H9 (cell line): ENCODE data around the gene MGAT4D. TPM values are rescaled to one million over a fixed set of nuclear protein-coding genes. Genes with fewer than 3 reads are reported as not detected.

ENCODE experiments used
- DNase-seq: peaks from one replicate; pipeline ENCODE4 v3.0.0-alpha.2; 2017
- H2AFZ ChIP-seq: one replicate; pipeline ENCODE4 v1.6.1; 2013; ENCODE audit warnings: mild to moderate bottlenecking, low read length, control low read depth, moderate library complexity
- H2AK5ac ChIP-seq: 2 replicates; pipeline ENCODE4 v1.6.1; 2013; ENCODE audit warnings: low read length, control low read depth, mixed read lengths; ENCODE audit not compliant: insufficient read length
- H2BK120ac ChIP-seq: one replicate; pipeline ENCODE4 v1.6.1; 2013; ENCODE audit warnings: low read depth, mild to moderate bottlenecking, low read length, control low read depth, inconsistent platforms; ENCODE audit not compliant: poor library complexity, severe bottlenecking
- H2BK12ac ChIP-seq: 2 replicates; pipeline ENCODE4 v1.6.1; 2013; ENCODE audit warnings: low read length, control low read depth, mixed read lengths, low read depth; ENCODE audit not compliant: insufficient read length
- H2BK15ac ChIP-seq: 2 replicates; pipeline ENCODE4 v1.6.1; 2013; ENCODE audit warnings: low read depth, low read length, control low read depth
- H2BK20ac ChIP-seq: one replicate; pipeline ENCODE4 v1.6.1; 2013; ENCODE audit warnings: low read depth, mild to moderate bottlenecking, low read length, control low read depth, inconsistent platforms; ENCODE audit not compliant: poor library complexity, severe bottlenecking
- H2BK5ac ChIP-seq: 2 replicates; pipeline ENCODE4 v1.6.1; 2013; ENCODE audit warnings: low read length, control low read depth, mixed read lengths; ENCODE audit not compliant: insufficient read length
- H3K14ac ChIP-seq: 2 replicates; pipeline ENCODE4 v1.6.1; 2013; ENCODE audit warnings: low read length, control low read depth; ENCODE audit not compliant: insufficient read depth
- H3K18ac ChIP-seq: 2 replicates; pipeline ENCODE4 v1.6.1; 2013; ENCODE audit warnings: low read depth, mild to moderate bottlenecking, mixed read lengths, low read length, control low read depth; ENCODE audit not compliant: insufficient read length
- H3K23ac ChIP-seq: 2 replicates; pipeline ENCODE4 v1.6.1; 2013; ENCODE audit warnings: low read length, control low read depth, mixed read lengths, low read depth; ENCODE audit not compliant: insufficient read length
- H3K23me2 ChIP-seq: 2 replicates; pipeline ENCODE4 v1.6.1; 2013; ENCODE audit warnings: low read depth, mild to moderate bottlenecking, mixed read lengths, low read length, control low read depth; ENCODE audit not compliant: insufficient read length, poor library complexity, severe bottlenecking
- H3K27ac ChIP-seq: 2 replicates; pipeline ENCODE4 v1.5.1; 2013; ENCODE audit warnings: low read length, control low read depth, mixed read lengths, low read depth; ENCODE audit not compliant: insufficient read length
- H3K27me3 ChIP-seq: 2 replicates; pipeline ENCODE4 v1.6.1; 2013; ENCODE audit warnings: low read length, control low read depth, inconsistent platforms; ENCODE audit not compliant: insufficient read depth
- H3K4ac ChIP-seq: 2 replicates; pipeline ENCODE4 v1.6.1; 2013; ENCODE audit warnings: low read depth, mild to moderate bottlenecking, control low read depth, inconsistent platforms, low read length, moderate library complexity
- H3K4me1 ChIP-seq: 2 replicates; pipeline ENCODE4 v1.6.1; 2013; ENCODE audit warnings: low read length, control low read depth, inconsistent platforms; ENCODE audit not compliant: insufficient read depth
- H3K4me2 ChIP-seq: 2 replicates; pipeline ENCODE4 v1.6.1; 2013; ENCODE audit warnings: low read length, control low read depth, mixed read lengths; ENCODE audit not compliant: insufficient read length, insufficient read depth
- H3K56ac ChIP-seq: 2 replicates; pipeline ENCODE4 v1.6.1; 2013; ENCODE audit warnings: low read depth, mild to moderate bottlenecking, mixed read lengths, low read length, control low read depth; ENCODE audit not compliant: insufficient read length
- H3K79me1 ChIP-seq: 2 replicates; pipeline ENCODE4 v1.6.1; 2013; ENCODE audit warnings: low read depth, mild to moderate bottlenecking, moderate library complexity, low read length, control low read depth, inconsistent platforms; ENCODE audit not compliant: insufficient read depth, poor library complexity, severe bottlenecking
- H3K79me2 ChIP-seq: 2 replicates; pipeline ENCODE4 v1.6.1; 2013; ENCODE audit warnings: low read length, control low read depth, inconsistent platforms; ENCODE audit not compliant: insufficient read depth
- H3K9ac ChIP-seq: 2 replicates; pipeline ENCODE4 v1.6.1; 2013; ENCODE audit warnings: low read length, control low read depth, mixed read lengths; ENCODE audit not compliant: insufficient read length; ENCODE audit errors: extremely low read depth
- H3K9me3 ChIP-seq: one replicate; pipeline ENCODE4 v1.6.1; 2013; ENCODE audit warnings: low read depth, low read length, inconsistent platforms; ENCODE audit not compliant: control insufficient read depth
- H3T11ph ChIP-seq: one replicate; pipeline ENCODE4 v1.6.1; 2013; ENCODE audit warnings: mild to moderate bottlenecking, low read length, control low read depth, inconsistent platforms
- H4K20me1 ChIP-seq: one replicate; pipeline ENCODE4 v1.6.1; 2013; ENCODE audit not compliant: control insufficient read depth, insufficient read length, insufficient read depth
- H4K5ac ChIP-seq: 2 replicates; pipeline ENCODE4 v1.6.1; 2013; ENCODE audit warnings: low read depth, mild to moderate bottlenecking, mixed read lengths, low read length, control low read depth; ENCODE audit not compliant: insufficient read length
- H4K8ac ChIP-seq: replicated peaks from 2 replicates; pipeline ENCODE4 v1.6.1; 2013; ENCODE audit warnings: low read length, control low read depth, mixed read lengths, low read depth; ENCODE audit not compliant: insufficient read length
- H4K91ac ChIP-seq: 2 replicates; pipeline ENCODE4 v1.6.1; 2013; ENCODE audit warnings: low read depth, mild to moderate bottlenecking, moderate library complexity, mixed read lengths, low read length, control low read depth; ENCODE audit not compliant: insufficient read length
- H3K27ac Mint-ChIP-seq, 3 experiments: 2 replicates in 2 of 3; 3 replicates in 1 of 3; pipeline ENCODE4 v1.8.0; 2020 to 2021; ENCODE audit warnings: mixed read lengths in 3 of 3, mild to moderate bottlenecking in 1 of 3, moderate library complexity in 1 of 3
- H3K27me3 Mint-ChIP-seq: 2 replicates; pipeline ENCODE4 v1.8.0; 2021; ENCODE audit warnings: low read depth, mild to moderate bottlenecking, moderate library complexity, mixed read lengths
- H3K36me3 Mint-ChIP-seq, 3 experiments: 2 replicates in 2 of 3; 3 replicates in 1 of 3; pipeline ENCODE4 v1.8.0; 2020 to 2021; ENCODE audit warnings: low read depth in 3 of 3, mixed read lengths in 3 of 3; ENCODE audit not compliant: insufficient read depth in 1 of 3
- H3K4me1 Mint-ChIP-seq, 2 experiments: 2 replicates each; pipeline ENCODE4 v1.8.0; 2020; ENCODE audit warnings: mixed read lengths in 2 of 2
- H3K4me3 Mint-ChIP-seq, 2 experiments: 2 replicates in 1 of 2; 3 replicates in 1 of 2; pipeline ENCODE4 v1.8.0; 2020 to 2021; ENCODE audit warnings: mild to moderate bottlenecking in 2 of 2, mixed read lengths in 2 of 2, moderate library complexity in 1 of 2
- H3K9me3 Mint-ChIP-seq, 2 experiments: 2 replicates in 1 of 2; 3 replicates in 1 of 2; pipeline ENCODE4 v1.8.0; 2020; ENCODE audit warnings: mild to moderate bottlenecking in 2 of 2, mixed read lengths in 2 of 2, moderate library complexity in 1 of 2
- WGBS: extraction: QIAGEN DNeasy Blood & Tissue Kit; methylation state at CpG from one replicate; pipeline ENCODE4 v1.1.7; 2013; ENCODE audit warnings: missing lambda C conversion rate, low lambda C conversion rate, mixed read lengths; ENCODE audit not compliant: insufficient read length; ENCODE audit errors: extremely low coverage; 5-methylcytosine and 5-hydroxymethylcytosine counted together
- total RNA-seq: library from RNA; stranded (reverse); gene quantifications from 2 replicates; pipeline ENCODE4 v1.2.1, GENCODE V29; 2021
- TF ChIP-seq, protein P1 (sequence below): fragments of 200-600 bp; sonication (generic); conservative IDR thresholded peaks from 3 replicates; pipeline ENCODE4 v1.8.0; 2021; ENCODE audit warnings: antibody characterized with exemption, mild to moderate bottlenecking

The MGAT4D gene
- total RNA-seq, 1 experiment from 2014 or later: not detected

- H3K23ac ChIP-seq: no peak overlapping the region
- no peaks in the 10 kb centered on the region for H4K20me1 ChIP-seq
- H3K4me3 Mint-ChIP-seq: peak overlapping the region; percentile 59 to 72
- no peak overlapping the region for H3T11ph ChIP-seq
- H3K4me1 Mint-ChIP-seq: peaks cover 3 to 4% of the 10 kb centered on the region in 2 experiments; a peak in 3 of 4 replicates
- H3K27me3 Mint-ChIP-seq: peaks cover 64% of the 10 kb centered on the region
- peaks cover 9% of the 10 kb centered on the region for H3K23me2 ChIP-seq
- no peak overlapping the region for H3K27ac ChIP-seq
- H3K79me2 ChIP-seq: no peaks in the 10 kb centered on the region
- peak overlapping the region; percentile 78 for H3K14ac ChIP-seq
- H4K5ac ChIP-seq: no peak overlapping the region
- TF ChIP-seq, protein P1, sequence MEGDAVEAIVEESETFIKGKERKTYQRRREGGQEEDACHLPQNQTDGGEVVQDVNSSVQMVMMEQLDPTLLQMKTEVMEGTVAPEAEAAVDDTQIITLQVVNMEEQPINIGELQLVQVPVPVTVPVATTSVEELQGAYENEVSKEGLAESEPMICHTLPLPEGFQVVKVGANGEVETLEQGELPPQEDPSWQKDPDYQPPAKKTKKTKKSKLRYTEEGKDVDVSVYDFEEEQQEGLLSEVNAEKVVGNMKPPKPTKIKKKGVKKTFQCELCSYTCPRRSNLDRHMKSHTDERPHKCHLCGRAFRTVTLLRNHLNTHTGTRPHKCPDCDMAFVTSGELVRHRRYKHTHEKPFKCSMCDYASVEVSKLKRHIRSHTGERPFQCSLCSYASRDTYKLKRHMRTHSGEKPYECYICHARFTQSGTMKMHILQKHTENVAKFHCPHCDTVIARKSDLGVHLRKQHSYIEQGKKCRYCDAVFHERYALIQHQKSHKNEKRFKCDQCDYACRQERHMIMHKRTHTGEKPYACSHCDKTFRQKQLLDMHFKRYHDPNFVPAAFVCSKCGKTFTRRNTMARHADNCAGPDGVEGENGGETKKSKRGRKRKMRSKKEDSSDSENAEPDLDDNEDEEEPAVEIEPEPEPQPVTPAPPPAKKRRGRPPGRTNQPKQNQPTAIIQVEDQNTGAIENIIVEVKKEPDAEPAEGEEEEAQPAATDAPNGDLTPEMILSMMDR: no peak
- H2AFZ ChIP-seq: peak overlapping the region; percentile 85
- H2BK120ac ChIP-seq: no peak overlapping the region
- no peaks in the 10 kb centered on the region for H3K79me1 ChIP-seq
- no peak overlapping the region for H2BK20ac ChIP-seq
- H2BK12ac ChIP-seq: no peak overlapping the region
- H2BK5ac ChIP-seq: no peak overlapping the region
- H4K91ac ChIP-seq: no peak overlapping the region
- peak overlapping the region; percentile 59 for H3K9ac ChIP-seq
- no peak overlapping the region for H3K27ac Mint-ChIP-seq
- peak overlapping the region; percentile 72 for H3K4me2 ChIP-seq
- no peak overlapping the region for H3K56ac ChIP-seq
- H3K27me3 ChIP-seq: peaks cover 22% of the 10 kb centered on the region; the same call in 1 of the 2 replicates
- H3K9me3 ChIP-seq: no peaks in the 10 kb centered on the region
- no peak overlapping the region for H2AK5ac ChIP-seq
- no peak overlapping the region for H4K8ac ChIP-seq
- no peak overlapping the region for H3K4ac ChIP-seq
- no peaks in the 10 kb centered on the region for H3K4me1 ChIP-seq
- WGBS: no CpG with 5 or more reads among the region's 11 CpGs
- H2BK15ac ChIP-seq: no peak overlapping the region
- peak overlapping the region; percentile 40 for H3K18ac ChIP-seq
- no peaks in the 10 kb centered on the region; a peak in 1 of 7 replicates for H3K36me3 Mint-ChIP-seq
- H3K9me3 Mint-ChIP-seq: no peaks in the 10 kb centered on the region; a peak in 1 of 5 replicates
- no peak for DNase-seq
Observed at GRCh38 chr4:140497405-140497746, 717 bp downstream of the MGAT4D start.
